Measurements from ENCODE around the gene BICRA. TPM values are rescaled to one million over a fixed set of nuclear protein-coding genes. Genes with fewer than 3 reads are reported as not detected.
A peak's percentile ranks its signal among the peaks of the same experiment; 100 is the strongest.

The BICRA gene
- total RNA-seq, 1 donor from 2014 or later = 5.2 TPM

- Histone ChIP-seq H3K27me3 (no peaks in the 10 kb centered on the region), H3K4me1 (peaks cover 47% of the 10 kb centered on the region), H3K4me3 (no peak overlapping the region), H3K9me3 (no peaks in the 10 kb centered on the region), H3K27ac (no peak overlapping the region), H3K36me3 (no peaks in the 10 kb centered on the region)
- intact Hi-C loops (cut with DNase I) = loop anchor here (10.0 kb wide), 1 partner anchor 843 kb away; no protein-coding TSS in a partner anchor
- no peak for DNase-seq (ENCODE audit: extremely low spot score in 2 of 2)
- TF ChIP-seq CTCF (IDR thresholded peaks at IDR 0.05) = no peak
- no peak for TF ChIP-seq POLR2AphosphoS5 (IDR thresholded peaks at IDR 0.05; ENCODE audit: insufficient read depth in 1 of 2, low read depth in 1 of 2)
- no peak for TF ChIP-seq POLR2A (IDR thresholded peaks at IDR 0.05)
Measured at GRCh38 chr19:47657719-47658118, 48.8 kb downstream of the BICRA start.

GRCh38 chr19:47658431-47659348 is 49.8 kb downstream of the BICRA start:
- Histone ChIP-seq H3K36me3 (no peaks in the 10 kb centered on the region), H3K4me3 (no peak overlapping the region), H3K9me3 (no peaks in the 10 kb centered on the region), H3K27me3 (no peaks in the 10 kb centered on the region), H3K4me1 (peaks cover 57% of the 10 kb centered on the region), H3K27ac (peak overlapping the region; percentile 27)
- intact Hi-C loops (cut with DNase I) = loop anchor here (10.0 kb wide), 1 partner anchor 844 kb away; no protein-coding TSS in a partner anchor
- no peak for DNase-seq (ENCODE audit: extremely low spot score in 2 of 2)
- TF ChIP-seq POLR2A (IDR thresholded peaks at IDR 0.05) = no peak
- no peak for TF ChIP-seq CTCF (IDR thresholded peaks at IDR 0.05)
- no peak for TF ChIP-seq POLR2AphosphoS5 (IDR thresholded peaks at IDR 0.05; ENCODE audit: insufficient read depth in 1 of 2, low read depth in 1 of 2)

DNA sequence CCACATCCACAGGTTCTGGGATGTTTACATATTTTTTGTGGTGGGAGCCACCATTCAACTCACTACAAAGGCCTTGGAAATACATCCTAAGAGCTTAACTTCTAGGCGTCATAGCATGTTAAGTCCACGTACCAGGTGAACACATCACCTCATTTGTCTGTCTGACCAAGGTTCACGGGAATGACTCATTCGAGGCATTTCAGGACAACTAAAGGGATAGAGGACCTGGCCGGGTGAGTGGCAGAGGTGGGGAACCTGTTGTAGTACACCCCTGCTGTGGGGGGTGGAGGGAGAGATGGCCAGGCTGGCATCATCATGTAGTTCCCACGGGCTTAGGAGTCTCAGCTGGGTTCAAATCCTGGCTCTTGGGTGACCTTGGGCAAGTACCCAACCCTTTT is 51.5 kb downstream of the BICRA start:
- Histone ChIP-seq H3K27me3 (no peaks in the 10 kb centered on the region), H3K4me3 (no peak overlapping the region), H3K4me1 (peaks cover 73% of the 10 kb centered on the region), H3K36me3 (no peaks in the 10 kb centered on the region), H3K9me3 (no peaks in the 10 kb centered on the region), H3K27ac (peak overlapping the region; percentile 98)
- TF ChIP-seq POLR2AphosphoS5 (IDR thresholded peaks at IDR 0.05; ENCODE audit: insufficient read depth in 1 of 2, low read depth in 1 of 2) (no peak), POLR2A (IDR thresholded peaks at IDR 0.05) (no peak), CTCF (IDR thresholded peaks at IDR 0.05) (no peak)
- no peak for DNase-seq (ENCODE audit: extremely low spot score in 2 of 2)
- intact Hi-C loops (cut with DNase I) = no loop called here

DNA sequence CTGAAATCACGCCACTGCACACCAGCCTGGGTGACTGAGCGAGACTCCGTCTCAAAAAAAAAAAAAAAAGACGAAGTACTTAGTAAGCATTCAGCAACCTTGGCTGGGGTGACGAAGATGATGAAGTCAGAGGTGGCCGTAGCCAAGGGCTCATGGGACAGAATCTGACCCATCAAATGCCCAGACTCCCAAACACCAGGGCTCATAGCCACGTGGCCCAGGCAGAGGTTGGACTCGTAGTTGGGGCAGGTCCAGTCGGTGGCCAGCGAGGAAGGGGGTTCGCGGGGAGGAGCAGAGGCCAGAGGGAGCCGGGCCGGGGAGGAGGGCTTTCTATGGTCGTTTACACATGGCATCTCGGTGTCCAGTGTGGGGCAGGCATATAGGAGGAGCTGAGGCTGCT is 52.2 kb downstream of the BICRA start:
- DNase-seq (ENCODE audit: extremely low spot score in 2 of 2) = no peak
- Histone ChIP-seq H3K4me3 (no peak overlapping the region), H3K36me3 (no peaks in the 10 kb centered on the region), H3K27ac (peak overlapping the region; percentile 98), H3K9me3 (no peaks in the 10 kb centered on the region), H3K27me3 (no peaks in the 10 kb centered on the region), H3K4me1 (peaks cover 80% of the 10 kb centered on the region)
- intact Hi-C loops (cut with DNase I) = no loop called here
- TF ChIP-seq CTCF (IDR thresholded peaks at IDR 0.05) (no peak), POLR2AphosphoS5 (IDR thresholded peaks at IDR 0.05; ENCODE audit: insufficient read depth in 1 of 2, low read depth in 1 of 2) (peak in 1 of 2 donors; percentile 7)

DNA sequence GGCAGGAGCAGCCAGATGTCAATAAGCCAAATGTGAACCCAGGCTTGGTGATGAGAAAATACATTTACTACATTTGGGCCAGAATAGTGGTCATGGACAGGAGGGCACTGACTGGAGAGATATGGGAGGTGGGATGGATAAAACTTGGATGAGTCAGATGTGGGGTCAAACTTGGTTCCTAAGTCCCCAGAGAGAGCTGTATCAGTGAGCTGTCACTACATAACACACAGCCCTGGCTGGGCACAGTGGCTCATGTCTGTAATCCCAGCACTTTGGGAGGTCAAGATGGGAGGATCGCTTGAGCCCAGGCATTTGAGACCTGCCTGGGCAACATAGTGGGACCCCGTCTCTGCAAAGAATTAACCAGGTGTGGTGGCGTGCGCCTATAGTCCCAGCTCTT is 52.7 kb downstream of the BICRA start:
- TF ChIP-seq POLR2AphosphoS5 (IDR thresholded peaks at IDR 0.05; ENCODE audit: insufficient read depth in 1 of 2, low read depth in 1 of 2) (no peak), POLR2A (IDR thresholded peaks at IDR 0.05) (no peak)
- Histone ChIP-seq H3K4me3 (no peak overlapping the region), H3K9me3 (no peaks in the 10 kb centered on the region), H3K4me1 (peaks cover 85% of the 10 kb centered on the region), H3K36me3 (no peaks in the 10 kb centered on the region), H3K27me3 (no peaks in the 10 kb centered on the region), H3K27ac (peak overlapping the region; percentile 98)
- DNase-seq (ENCODE audit: extremely low spot score in 2 of 2) = no peak
- intact Hi-C loops (cut with DNase I) = no loop called here

All from vagina (tissue), 2 donors.